ENCODE measurements around the gene HNF1B.

HNF1B gene

DNA sequence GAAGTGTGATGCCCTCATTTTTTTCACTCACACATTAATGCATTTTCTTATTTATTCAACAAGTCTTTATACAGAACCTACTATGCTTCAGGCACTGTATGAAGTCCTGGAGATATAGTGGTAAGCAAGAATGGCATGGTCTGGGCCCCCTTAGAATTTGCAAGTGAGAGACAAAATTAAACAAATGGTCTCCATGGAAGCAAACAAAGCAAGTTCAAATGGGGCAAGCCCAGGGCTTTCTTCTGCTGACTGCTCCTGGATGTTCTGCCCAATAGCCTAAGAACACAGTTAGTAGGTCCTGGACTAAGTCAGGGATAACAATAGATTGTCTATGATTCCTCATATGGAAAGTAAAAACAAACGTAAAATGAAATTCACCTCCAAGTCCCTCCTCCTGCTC is 70.3 kb downstream of the HNF1B start:
- no peak for ATAC-seq

DNA sequence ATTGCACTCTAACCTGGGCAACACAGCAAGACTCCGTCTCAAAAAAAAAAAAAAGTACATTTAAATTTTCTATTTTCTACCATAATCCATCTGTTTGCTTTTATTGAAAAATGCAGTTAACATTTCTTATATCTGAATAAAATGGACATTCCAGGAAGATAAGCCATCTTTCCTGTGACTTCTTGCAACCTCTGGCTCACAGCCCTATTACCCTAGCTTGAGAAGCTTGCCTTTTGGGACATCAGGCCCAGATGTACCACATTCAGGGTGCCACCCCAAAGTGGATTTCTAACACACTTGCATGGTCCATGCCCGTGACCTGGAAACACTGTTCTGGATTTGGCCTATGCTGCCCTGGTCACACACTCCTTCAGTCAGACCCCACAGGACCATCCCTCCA is 71.5 kb downstream of the HNF1B start:
- TF ChIP-seq TOX (CRISPR knock-in tag; IDR thresholded peaks at IDR 0.05; ENCODE audit: borderline replicate concordance) (no peak), CSDC2 (CRISPR knock-in tag; IDR thresholded peaks at IDR 0.05) (no peak), ESRRG (CRISPR knock-in tag; IDR thresholded peaks at IDR 0.05) (no peak), ZNF8 (CRISPR knock-in tag; IDR thresholded peaks at IDR 0.05) (no peak), TCF4 (CRISPR knock-in tag; IDR thresholded peaks at IDR 0.05; ENCODE audit: borderline replicate concordance) (no peak), ZNF70 (CRISPR knock-in tag; IDR thresholded peaks at IDR 0.05) (no peak)
- TF ChIP-seq, protein P1, sequence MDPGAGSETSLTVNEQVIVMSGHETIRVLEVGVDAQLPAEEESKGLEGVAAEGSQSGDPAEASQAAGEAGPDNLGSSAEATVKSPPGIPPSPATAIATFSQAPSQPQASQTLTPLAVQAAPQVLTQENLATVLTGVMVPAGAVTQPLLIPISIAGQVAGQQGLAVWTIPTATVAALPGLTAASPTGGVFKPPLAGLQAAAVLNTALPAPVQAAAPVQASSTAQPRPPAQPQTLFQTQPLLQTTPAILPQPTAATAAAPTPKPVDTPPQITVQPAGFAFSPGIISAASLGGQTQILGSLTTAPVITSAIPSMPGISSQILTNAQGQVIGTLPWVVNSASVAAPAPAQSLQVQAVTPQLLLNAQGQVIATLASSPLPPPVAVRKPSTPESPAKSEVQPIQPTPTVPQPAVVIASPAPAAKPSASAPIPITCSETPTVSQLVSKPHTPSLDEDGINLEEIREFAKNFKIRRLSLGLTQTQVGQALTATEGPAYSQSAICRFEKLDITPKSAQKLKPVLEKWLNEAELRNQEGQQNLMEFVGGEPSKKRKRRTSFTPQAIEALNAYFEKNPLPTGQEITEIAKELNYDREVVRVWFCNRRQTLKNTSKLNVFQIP (CRISPR knock-in tag; IDR thresholded peaks at IDR 0.05; ENCODE audit: borderline replicate concordance, low read depth): no peak
- no peak for ATAC-seq

More for the DNA sequence above, 70.3 kb downstream of the HNF1B start:
- TF ChIP-seq, protein P2, sequence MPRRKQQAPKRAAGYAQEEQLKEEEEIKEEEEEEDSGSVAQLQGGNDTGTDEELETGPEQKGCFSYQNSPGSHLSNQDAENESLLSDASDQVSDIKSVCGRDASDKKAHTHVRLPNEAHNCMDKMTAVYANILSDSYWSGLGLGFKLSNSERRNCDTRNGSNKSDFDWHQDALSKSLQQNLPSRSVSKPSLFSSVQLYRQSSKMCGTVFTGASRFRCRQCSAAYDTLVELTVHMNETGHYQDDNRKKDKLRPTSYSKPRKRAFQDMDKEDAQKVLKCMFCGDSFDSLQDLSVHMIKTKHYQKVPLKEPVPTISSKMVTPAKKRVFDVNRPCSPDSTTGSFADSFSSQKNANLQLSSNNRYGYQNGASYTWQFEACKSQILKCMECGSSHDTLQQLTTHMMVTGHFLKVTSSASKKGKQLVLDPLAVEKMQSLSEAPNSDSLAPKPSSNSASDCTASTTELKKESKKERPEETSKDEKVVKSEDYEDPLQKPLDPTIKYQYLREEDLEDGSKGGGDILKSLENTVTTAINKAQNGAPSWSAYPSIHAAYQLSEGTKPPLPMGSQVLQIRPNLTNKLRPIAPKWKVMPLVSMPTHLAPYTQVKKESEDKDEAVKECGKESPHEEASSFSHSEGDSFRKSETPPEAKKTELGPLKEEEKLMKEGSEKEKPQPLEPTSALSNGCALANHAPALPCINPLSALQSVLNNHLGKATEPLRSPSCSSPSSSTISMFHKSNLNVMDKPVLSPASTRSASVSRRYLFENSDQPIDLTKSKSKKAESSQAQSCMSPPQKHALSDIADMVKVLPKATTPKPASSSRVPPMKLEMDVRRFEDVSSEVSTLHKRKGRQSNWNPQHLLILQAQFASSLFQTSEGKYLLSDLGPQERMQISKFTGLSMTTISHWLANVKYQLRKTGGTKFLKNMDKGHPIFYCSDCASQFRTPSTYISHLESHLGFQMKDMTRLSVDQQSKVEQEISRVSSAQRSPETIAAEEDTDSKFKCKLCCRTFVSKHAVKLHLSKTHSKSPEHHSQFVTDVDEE (CRISPR knock-in tag; IDR thresholded peaks at IDR 0.05): no peak
- no peak for TF ChIP-seq GLIS3 (CRISPR knock-in tag; IDR thresholded peaks at IDR 0.05)

DNA sequence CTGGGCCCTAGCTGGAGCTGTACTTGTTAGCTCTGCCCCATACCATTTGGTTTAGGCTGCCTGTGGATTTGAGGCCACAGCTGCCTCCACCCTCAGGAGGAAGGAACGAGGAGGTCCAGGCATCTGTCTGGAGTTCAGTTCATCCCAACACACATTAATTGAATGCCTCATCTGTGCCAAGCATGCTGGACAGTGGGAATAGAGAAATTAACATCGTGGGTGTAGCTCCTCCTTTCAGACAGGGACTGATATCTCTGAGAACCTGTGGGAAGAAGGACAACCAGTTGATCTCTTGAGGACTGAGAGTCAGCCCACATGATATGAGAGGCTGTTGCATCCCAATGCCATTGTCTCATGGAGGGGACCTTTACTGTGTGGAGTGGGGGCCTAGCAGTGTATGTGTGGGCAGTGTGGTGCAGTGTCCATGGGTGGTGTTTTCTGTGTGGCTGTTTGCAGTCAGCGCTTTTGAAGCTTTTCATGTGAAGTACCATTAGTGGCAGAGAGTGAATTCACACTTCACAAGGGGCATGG is 72.2 kb downstream of the HNF1B start:
- TF ChIP-seq ISL1 (CRISPR knock-in tag; IDR thresholded peaks at IDR 0.05): no peak
- TF ChIP-seq, protein P3, sequence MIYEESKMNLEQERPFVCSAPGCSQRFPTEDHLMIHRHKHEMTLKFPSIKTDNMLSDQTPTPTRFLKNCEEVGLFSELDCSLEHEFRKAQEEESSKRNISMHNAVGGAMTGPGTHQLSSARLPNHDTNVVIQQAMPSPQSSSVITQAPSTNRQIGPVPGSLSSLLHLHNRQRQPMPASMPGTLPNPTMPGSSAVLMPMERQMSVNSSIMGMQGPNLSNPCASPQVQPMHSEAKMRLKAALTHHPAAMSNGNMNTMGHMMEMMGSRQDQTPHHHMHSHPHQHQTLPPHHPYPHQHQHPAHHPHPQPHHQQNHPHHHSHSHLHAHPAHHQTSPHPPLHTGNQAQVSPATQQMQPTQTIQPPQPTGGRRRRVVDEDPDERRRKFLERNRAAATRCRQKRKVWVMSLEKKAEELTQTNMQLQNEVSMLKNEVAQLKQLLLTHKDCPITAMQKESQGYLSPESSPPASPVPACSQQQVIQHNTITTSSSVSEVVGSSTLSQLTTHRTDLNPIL (CRISPR knock-in tag; IDR thresholded peaks at IDR 0.05; ENCODE audit: low read depth): no peak
- TF ChIP-seq SNAI2 (CRISPR knock-in tag; IDR thresholded peaks at IDR 0.05): no peak
- TF ChIP-seq GLIS3 (CRISPR knock-in tag; IDR thresholded peaks at IDR 0.05): no peak
- TF ChIP-seq TOX (CRISPR knock-in tag; IDR thresholded peaks at IDR 0.05; ENCODE audit: borderline replicate concordance): no peak
- no peak for TF ChIP-seq ZFP30 (CRISPR knock-in tag; IDR thresholded peaks at IDR 0.05)
- TF ChIP-seq BACH2 (CRISPR knock-in tag; IDR thresholded peaks at IDR 0.05; ENCODE audit: borderline replicate concordance): no peak
- ATAC-seq: peak; percentile 11; the same call in 2 of the 3 replicates

DNA sequence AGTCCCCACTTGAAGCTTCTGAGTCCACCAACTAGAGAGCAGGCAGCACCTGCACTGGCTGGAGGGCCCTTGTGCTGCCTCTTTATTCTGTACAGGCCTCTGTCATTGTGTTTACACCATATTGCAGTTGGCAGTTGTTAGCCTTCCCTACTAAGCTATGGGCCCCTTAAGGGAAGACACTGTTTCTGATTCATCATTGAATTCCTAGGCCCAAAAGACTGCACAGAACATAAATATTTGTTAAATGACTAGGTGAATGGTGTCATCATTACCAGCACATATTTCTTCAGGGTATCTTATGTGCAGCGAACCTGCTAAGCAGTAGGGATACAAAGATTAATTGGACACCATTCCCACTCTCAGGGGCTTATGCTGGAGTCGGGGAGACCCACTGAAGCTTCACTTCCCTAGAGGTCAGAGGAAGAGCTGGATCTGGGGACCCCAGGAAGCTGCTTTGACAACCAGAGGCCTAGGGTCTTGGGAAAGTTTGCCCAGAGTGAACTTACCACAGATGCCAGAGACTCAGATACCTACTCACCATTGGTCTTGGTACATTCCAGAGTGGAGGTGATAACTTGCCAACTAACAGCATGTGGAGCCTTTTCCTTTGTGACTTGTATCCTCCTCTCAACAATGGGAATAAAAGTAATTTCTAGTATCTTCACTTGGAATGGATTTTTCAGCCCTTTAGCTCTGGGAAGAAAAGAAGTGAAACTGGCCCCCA is 72.9 kb downstream of the HNF1B start:
- no peak for TF ChIP-seq ISL1 (CRISPR knock-in tag; IDR thresholded peaks at IDR 0.05)
- no peak for TF ChIP-seq ZNF8 (CRISPR knock-in tag; IDR thresholded peaks at IDR 0.05)
- no peak for TF ChIP-seq OSR1 (CRISPR knock-in tag; IDR thresholded peaks at IDR 0.05)
- no peak for TF ChIP-seq ZFP3 (CRISPR knock-in tag; IDR thresholded peaks at IDR 0.05)
- ATAC-seq: peak; percentile 91

DNA sequence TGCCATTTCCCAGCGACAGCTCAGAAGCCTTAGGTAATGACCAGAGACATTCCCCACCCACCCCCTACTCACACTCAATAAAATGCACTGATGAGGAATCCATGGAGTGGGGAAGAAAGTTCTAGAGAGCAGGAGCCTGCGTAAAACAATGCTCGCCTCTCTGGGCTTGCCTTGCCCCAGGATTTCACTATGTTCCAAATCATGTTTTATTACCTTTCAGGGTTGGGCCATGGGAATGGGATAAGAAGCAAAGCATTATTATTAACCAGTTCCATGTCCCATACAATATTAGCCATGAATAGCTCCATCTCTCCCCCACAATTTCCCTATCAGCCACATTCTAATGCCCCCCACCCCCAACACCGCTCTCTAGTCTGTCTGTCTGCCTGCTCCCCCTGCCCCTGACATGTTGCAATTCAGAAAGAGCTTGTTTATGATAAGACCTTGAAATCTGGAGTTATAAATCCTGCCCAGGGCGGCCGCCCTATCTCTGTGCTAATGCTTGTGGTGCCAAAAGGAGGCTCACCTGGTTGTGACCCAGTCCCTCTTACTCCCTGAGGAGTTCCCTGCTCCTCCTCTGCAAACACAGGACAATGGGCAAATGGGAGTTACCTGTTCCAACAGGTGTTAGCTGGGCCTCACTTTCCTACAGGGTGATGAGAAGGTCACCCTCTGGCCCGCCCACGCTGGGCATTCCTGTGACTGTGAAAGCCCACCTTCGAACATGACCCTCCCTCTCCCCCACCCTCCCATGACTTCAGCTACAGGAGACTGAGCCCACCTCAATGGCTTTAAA is 73.6 kb downstream of the HNF1B start:
- ATAC-seq: no peak

More for the DNA sequence above, 73.6 kb downstream of the HNF1B start:
- TF ChIP-seq ZC3H10 (CRISPR knock-in tag; IDR thresholded peaks at IDR 0.05) (no peak), TCF4 (CRISPR knock-in tag; IDR thresholded peaks at IDR 0.05; ENCODE audit: borderline replicate concordance) (no peak), BACH2 (CRISPR knock-in tag; IDR thresholded peaks at IDR 0.05; ENCODE audit: borderline replicate concordance) (no peak), ESRRG (CRISPR knock-in tag; IDR thresholded peaks at IDR 0.05) (no peak), ARNTL (CRISPR knock-in tag; IDR thresholded peaks at IDR 0.05; ENCODE audit: borderline replicate concordance, low read depth) (no peak), CSDC2 (CRISPR knock-in tag; IDR thresholded peaks at IDR 0.05) (no peak), ZNF565 (CRISPR knock-in tag; conservative IDR thresholded peaks at IDR 0.05; ENCODE audit: low read depth) (no peak), ZFP30 (CRISPR knock-in tag; IDR thresholded peaks at IDR 0.05) (no peak)
- TF ChIP-seq, protein P4, sequence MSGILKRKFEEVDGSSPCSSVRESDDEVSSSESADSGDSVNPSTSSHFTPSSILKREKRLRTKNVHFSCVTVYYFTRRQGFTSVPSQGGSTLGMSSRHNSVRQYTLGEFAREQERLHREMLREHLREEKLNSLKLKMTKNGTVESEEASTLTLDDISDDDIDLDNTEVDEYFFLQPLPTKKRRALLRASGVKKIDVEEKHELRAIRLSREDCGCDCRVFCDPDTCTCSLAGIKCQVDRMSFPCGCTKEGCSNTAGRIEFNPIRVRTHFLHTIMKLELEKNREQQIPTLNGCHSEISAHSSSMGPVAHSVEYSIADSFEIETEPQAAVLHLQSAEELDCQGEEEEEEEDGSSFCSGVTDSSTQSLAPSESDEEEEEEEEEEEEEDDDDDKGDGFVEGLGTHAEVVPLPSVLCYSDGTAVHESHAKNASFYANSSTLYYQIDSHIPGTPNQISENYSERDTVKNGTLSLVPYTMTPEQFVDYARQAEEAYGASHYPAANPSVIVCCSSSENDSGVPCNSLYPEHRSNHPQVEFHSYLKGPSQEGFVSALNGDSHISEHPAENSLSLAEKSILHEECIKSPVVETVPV (CRISPR knock-in tag; IDR thresholded peaks at IDR 0.05): no peak

Measured in SK-N-SH treated with all-trans-retinoic acid at 6 μM for 48 hours (cell line).